ENCODE measurements around the gene VWA5B1.
"Not testable (repeated sequence)": the region's sequence is repeated elsewhere in the genome, so short reads cannot be mapped to it uniquely, and the experiment has no call there.

The VWA5B1 gene

DNA sequence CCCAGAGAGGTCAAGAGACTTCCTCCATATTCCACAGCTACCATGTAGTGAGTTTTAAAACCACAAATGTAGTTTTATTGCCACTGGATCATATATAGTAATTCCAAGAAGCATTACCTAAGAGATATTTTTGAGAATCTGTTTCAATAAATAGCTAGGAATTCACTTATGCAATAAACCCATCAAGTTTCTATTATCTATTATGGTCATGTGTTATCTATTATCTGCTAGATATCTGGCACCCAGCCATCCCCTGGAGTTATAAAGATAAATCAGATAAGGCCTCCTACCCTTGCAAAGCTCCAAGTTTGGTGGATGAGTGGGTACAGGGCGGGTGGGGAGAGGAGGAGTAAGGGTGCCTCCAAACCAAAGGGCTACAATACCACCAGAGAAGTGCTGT is 10.3 kb upstream of the VWA5B1 start:
- DNase-seq: no peak

GRCh38 chr1:20280906-20281305 is 9.8 kb upstream of the VWA5B1 start:
- no peak for DNase-seq

DNA sequence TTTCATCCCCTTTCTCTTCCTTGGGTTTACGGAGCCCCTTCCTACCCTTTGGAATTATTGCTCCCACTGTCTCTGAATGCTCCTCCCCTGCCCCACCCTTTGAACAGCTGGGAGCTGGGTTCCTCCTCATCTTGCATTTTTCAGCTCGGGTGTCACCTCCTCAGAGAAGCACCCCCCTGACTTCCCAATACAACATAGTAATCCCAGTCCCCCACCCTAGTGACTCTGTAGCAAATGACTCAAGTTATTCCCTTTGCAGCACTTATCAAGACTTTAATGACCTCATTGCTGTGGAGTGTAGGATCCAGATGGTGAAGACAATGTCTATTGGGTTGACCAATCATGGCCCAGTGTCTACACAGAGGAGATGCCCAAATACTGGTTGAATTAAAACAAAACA is 8.9 kb upstream of the VWA5B1 start:
- no peak for DNase-seq

DNA sequence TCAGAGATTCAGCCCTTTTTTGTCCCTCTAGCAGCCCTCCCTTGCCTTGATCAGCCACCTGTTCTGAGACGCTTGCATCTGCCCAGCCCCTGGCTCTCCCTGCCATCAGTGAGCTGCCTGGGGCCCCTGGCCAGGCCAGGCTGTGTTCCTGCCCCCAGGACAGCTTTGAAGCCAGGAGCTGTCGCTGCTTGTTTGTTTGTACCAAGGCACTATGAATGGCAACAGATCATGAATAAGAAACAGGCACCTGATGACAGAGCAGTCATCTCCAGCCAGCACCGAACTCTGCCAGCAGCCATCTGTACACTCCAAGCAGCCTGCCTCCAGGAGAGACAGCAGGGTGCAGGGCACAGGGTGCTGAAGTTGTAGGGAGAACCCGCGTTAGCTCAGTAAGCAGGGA is 8.1 kb upstream of the VWA5B1 start:
- no peak for DNase-seq

- no peak for DNase-seq
Measured at GRCh38 chr1:20284046-20284445, 6.6 kb upstream of the VWA5B1 start.

- no peak for DNase-seq
Measured at GRCh38 chr1:20284625-20285024, 6.0 kb upstream of the VWA5B1 start.

- DNase-seq: no peak
Measured at GRCh38 chr1:20285510-20285909, 5.2 kb upstream of the VWA5B1 start.

GRCh38 chr1:20287696-20288095 is 3.0 kb upstream of the VWA5B1 start:
- DNase-seq: not testable (repeated sequence)

GRCh38 chr1:20291645-20292084 is 990 bp downstream of the VWA5B1 start:
- DNase-seq: no peak

- DNase-seq: no peak
Measured at GRCh38 chr1:20298626-20299025, 8.0 kb downstream of the VWA5B1 start.

- DNase-seq: no peak
Measured at GRCh38 chr1:20301463-20302107, 10.9 kb downstream of the VWA5B1 start.

DNA sequence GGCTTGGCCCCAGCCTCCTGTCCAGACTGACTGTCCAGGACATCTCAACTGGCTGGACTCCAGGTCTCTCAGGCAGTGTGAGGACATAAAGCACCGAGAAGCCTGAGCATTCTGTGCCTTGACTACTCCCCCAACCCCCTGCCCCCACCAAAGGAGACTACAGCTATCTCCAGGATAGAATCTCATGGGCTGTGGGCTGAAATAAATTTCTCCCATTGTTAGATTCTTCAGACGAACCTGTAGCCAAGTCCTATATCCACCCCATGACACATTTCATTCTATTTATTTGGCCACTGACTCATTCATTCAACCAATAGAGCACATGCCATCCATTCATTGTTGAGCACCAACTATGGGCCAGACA is 11.4 kb downstream of the VWA5B1 start:
- DNase-seq: no peak

DNA sequence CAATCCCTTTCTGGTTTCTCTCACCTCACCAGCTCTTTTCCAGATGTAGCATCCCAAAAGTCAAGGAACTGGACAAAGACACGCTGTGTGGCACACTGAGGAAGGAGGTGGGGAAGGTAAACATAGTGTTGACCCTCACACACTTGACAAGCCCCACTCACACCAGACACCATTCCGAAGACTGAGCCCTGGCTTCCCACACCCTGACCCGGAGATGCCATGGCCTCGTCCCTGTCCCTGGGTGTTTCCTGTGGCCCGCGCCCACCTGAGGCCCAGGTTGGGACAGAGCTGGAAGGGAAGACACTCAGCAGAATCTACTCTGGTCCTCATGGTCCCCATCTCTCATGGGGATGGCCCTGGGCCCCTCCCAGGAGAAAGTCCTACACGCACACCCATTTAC is 16.4 kb downstream of the VWA5B1 start:
- no peak for DNase-seq

- no peak for DNase-seq
Measured at GRCh38 chr1:20308569-20308968, 17.9 kb downstream of the VWA5B1 start.

- DNase-seq: no peak
Measured at GRCh38 chr1:20311289-20311688, 20.6 kb downstream of the VWA5B1 start.

GRCh38 chr1:20312310-20312709 is 21.6 kb downstream of the VWA5B1 start:
- no peak for DNase-seq

GRCh38 chr1:20312818-20313217 is 22.1 kb downstream of the VWA5B1 start:
- DNase-seq: no peak

GRCh38 chr1:20317471-20317870 is 26.8 kb downstream of the VWA5B1 start:
- DNase-seq: no peak

DNA sequence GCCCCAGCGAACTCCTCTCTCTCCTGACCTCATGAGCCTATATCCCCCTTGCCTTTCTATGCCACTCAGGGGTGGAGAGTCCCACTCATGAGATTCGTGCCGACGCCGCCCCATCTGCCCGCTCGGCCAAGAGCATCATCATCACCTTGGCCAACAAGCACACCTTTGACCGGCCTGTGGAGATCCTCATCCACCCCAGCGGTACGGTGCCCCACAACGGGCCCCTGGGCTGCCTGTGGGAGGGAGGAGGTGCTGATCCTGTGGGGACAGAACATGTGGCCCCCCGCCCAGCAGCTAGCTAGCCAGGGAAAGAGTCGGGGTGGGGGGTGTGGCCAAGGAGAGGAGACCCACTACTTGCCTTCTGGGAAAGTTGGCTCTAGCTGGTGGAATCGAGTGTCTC is 27.8 kb downstream of the VWA5B1 start:
- no peak for DNase-seq

GRCh38 chr1:20318971-20319370 is 28.3 kb downstream of the VWA5B1 start:
- no peak for DNase-seq

GRCh38 chr1:20319456-20320220 is 29.0 kb downstream of the VWA5B1 start:
- no peak for DNase-seq

DNA sequence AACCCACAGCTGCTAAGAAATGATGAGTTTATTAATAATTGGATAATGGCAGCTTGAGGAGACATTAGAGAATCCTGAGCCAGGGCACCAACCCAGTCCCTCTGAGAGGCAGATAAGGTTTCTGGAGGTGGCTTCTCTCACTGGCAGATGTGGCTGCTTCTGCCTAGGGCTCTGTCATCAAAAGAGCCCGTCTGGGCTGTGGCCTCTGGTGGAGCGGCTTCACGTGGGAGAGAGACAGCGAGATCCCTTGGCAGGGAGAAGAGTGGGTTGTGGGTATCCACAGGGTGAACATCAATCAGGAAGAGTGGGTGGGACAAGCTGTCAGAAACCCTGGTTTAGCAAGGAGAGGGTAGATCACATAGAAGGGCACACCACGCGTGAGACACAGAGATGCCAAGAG is 30.0 kb downstream of the VWA5B1 start:
- DNase-seq: no peak

- DNase-seq: no peak
Measured at GRCh38 chr1:20321573-20321972, 30.9 kb downstream of the VWA5B1 start.

DNA sequence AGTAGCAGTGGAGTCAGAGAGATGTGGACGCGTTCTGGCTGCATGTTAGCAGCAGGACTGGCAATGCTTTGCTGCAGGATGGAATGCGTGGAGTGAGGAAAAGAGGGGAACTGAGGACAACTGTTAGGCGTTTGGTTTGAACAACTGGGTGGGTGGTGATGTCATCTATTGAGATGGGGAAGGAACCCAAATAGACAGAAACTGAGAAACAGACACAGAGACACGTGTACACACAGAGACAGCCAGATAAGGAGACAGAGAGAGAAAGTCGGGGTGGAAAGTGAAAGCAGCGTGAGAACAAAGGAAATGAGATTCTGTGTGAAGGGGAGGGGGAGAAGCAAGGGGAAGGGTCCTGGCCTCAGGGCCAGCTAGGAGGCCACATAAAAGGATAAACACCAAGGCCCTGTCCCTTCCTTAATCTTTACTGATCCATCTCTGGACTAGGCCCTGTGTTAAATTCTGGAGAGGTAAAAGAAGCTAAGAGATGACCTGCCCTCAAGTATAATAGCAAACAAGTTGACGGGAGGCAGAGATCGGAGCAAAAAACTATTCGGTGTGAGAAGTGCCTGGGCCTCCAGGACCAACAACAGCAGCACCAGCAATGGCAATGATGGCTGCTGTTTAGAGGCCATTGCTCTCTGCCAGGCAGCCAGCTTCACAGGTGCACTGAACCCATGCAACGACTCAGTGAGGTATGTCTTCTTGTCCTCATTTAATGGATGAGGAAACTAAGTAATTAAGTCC is 31.6 kb downstream of the VWA5B1 start:
- DNase-seq: no peak

Data from NCI-H1436 (cell line).